Activated CD4-positive, CD25-positive, alpha-beta regulatory T cell treated with anti-CD3 and anti-CD28 coated beads, Interleukin-2, amount 50 U/mL, for 24 hours (primary cell): Measurements from ENCODE around the gene LEMD3.

Source experiments
- ATAC-seq, 2 donors: fragments of 150-1000 bp; cut with Tn5 transposase; one replicate each; pipeline ENCODE4 v1.10.0; 2021; ENCODE audit warnings: mild to moderate bottlenecking in 1 of 2, moderate library complexity in 1 of 2

The LEMD3 gene

GRCh38 chr12:65170209-65170881 is 962 bp downstream of the LEMD3 start:
- peak; percentile 41 to 43 for ATAC-seq

- ATAC-seq, result no peak
These were observed 1.7 kb downstream of the LEMD3 start for GRCh38 chr12:65171073-65171472.

- ATAC-seq, result no peak
These were observed 2.5 kb downstream of the LEMD3 start for GRCh38 chr12:65171870-65172269.

GRCh38 chr12:65175385-65175784 is 6.0 kb downstream of the LEMD3 start:
- ATAC-seq, result no peak

- ATAC-seq, result no peak
These were observed 12.8 kb downstream of the LEMD3 start for GRCh38 chr12:65182012-65182739.

GRCh38 chr12:65184176-65184857 is 14.9 kb downstream of the LEMD3 start:
- no peak for ATAC-seq

GRCh38 chr12:65184858-65185229 is 15.5 kb downstream of the LEMD3 start:
- ATAC-seq, result no peak

- no peak for ATAC-seq
These were observed 18.3 kb downstream of the LEMD3 start for GRCh38 chr12:65187665-65188064.

GRCh38 chr12:65188179-65188701 is 18.9 kb downstream of the LEMD3 start:
- ATAC-seq, result no peak

GRCh38 chr12:65189028-65189718 is 19.8 kb downstream of the LEMD3 start:
- ATAC-seq, result no peak

GRCh38 chr12:65192963-65193516 is 23.7 kb downstream of the LEMD3 start:
- no peak for ATAC-seq

GRCh38 chr12:65194949-65195348 is 25.6 kb downstream of the LEMD3 start:
- no peak for ATAC-seq

- no peak for ATAC-seq
These were observed 26.1 kb downstream of the LEMD3 start for GRCh38 chr12:65195387-65196055.

GRCh38 chr12:65196762-65197567 is 27.6 kb downstream of the LEMD3 start:
- peak in 1 of 2 donors; percentile 27 for ATAC-seq

- no peak for ATAC-seq
These were observed 30.2 kb downstream of the LEMD3 start for GRCh38 chr12:65199604-65200003.

GRCh38 chr12:65200007-65200665 is 30.8 kb downstream of the LEMD3 start:
- ATAC-seq, result peak; percentile 74 to 76

GRCh38 chr12:65203376-65203775 is 34.0 kb downstream of the LEMD3 start:
- no peak for ATAC-seq

GRCh38 chr12:65204886-65205525 is 35.6 kb downstream of the LEMD3 start:
- ATAC-seq, result peak; percentile 55 to 57

GRCh38 chr12:65205886-65206285 is 36.5 kb downstream of the LEMD3 start:
- ATAC-seq, result no peak

- no peak for ATAC-seq
These were observed 38.7 kb downstream of the LEMD3 start for GRCh38 chr12:65208125-65208524.
